ENCODE data around the gene LRRC63.

LRRC63 gene

DNA sequence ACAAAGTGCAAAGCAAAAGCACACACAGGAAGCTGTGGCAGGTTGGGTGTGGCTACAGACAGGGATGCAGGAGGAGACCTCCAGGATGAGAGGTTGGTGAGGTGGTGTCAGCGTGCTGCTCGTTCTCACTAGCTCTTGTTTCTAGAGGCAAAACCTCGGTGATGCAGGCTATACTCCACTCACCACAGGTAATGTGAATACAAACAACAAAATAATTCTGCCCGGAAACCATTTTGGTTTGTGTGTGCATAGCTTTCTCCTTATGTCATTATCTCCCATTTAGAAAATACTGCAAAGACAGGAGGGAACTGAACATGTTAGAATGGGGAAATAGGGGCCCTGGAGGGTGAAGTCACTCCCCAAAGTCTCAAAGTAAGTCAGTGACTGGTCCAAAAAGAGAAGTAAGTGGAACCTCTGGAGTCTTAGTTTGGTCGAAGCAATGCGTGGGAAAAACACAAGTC lies 39.2 kb upstream of the LRRC63 start:
- H3K4me3 ChIP-seq (ENCODE audit: low read depth, low read length) = no peak overlapping the region
- DNase-seq (ENCODE audit: low read depth) = no peak
- TF ChIP-seq, protein P1, sequence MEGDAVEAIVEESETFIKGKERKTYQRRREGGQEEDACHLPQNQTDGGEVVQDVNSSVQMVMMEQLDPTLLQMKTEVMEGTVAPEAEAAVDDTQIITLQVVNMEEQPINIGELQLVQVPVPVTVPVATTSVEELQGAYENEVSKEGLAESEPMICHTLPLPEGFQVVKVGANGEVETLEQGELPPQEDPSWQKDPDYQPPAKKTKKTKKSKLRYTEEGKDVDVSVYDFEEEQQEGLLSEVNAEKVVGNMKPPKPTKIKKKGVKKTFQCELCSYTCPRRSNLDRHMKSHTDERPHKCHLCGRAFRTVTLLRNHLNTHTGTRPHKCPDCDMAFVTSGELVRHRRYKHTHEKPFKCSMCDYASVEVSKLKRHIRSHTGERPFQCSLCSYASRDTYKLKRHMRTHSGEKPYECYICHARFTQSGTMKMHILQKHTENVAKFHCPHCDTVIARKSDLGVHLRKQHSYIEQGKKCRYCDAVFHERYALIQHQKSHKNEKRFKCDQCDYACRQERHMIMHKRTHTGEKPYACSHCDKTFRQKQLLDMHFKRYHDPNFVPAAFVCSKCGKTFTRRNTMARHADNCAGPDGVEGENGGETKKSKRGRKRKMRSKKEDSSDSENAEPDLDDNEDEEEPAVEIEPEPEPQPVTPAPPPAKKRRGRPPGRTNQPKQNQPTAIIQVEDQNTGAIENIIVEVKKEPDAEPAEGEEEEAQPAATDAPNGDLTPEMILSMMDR (IDR thresholded peaks at IDR 0.05; ENCODE audit: control insufficient read depth, extremely low read depth, insufficient read depth) = no peak

DNA sequence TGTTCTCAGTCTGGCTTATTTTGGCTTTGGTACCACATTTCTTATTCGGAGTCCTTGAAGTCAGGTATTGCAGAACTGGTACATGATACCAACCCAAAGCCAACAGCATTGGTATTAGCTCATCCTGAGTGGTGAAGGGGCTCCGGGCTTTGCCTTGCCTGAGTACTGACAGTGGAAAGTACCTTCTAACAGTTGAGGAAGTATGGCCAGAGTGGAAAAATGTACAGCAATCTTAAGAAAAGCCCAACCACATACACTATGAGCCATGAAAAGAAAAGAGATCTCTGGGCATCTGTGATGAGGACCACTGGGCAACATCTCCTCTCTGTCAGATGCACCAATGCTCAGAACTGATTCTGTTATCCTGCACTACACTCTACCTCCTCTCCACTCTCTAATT lies 38.1 kb upstream of the LRRC63 start:
- DNase-seq (ENCODE audit: low read depth) = no peak
- no peak overlapping the region for H3K4me3 ChIP-seq (ENCODE audit: low read depth, low read length)
- TF ChIP-seq, protein P1 (IDR thresholded peaks at IDR 0.05; ENCODE audit: control insufficient read depth, extremely low read depth, insufficient read depth) = no peak

DNA sequence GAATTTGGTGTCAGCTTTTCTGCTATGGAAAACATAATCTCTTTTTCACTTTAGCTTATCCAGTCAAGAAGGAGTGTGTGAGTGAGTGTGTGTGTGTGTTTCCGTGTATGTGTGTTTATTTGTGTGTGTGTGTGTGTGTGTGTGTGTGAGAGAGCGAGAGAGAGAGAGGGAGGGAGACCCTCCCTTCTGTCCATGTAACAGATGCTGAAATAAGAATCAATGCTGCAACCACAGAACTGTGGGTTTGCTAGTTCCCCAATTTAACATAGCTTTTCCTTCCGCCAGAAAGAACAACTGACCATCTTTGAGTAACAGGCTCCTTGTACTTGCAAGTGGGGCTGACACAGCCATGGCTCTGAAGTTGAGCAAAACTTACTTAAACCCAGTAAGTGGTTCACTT lies 35.0 kb upstream of the LRRC63 start:
- H3K4me3 ChIP-seq (ENCODE audit: low read depth, low read length) = no peak overlapping the region
- TF ChIP-seq, protein P1 (IDR thresholded peaks at IDR 0.05; ENCODE audit: control insufficient read depth, extremely low read depth, insufficient read depth) = no peak
- DNase-seq (ENCODE audit: low read depth) = no peak

DNA sequence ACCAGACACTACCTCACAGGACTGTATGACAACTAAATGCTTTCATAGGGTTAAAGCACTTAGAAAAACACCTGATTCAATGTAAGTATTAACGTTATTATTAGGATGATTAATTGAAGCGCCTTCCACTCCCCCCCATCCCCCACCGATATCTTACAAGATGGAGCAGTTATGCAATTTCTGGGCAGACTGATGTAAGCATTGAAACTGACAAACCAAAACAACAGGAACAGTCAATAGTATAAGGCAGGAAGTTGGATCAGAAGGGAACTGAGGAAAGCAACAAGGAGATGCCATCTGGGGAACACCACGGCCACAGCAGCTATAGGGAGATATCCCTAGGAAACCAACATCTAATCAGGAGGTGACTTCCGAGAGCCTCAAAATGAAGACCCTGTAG lies 33.6 kb upstream of the LRRC63 start:
- TF ChIP-seq, protein P1 (IDR thresholded peaks at IDR 0.05; ENCODE audit: control insufficient read depth, extremely low read depth, insufficient read depth) = no peak
- no peak overlapping the region for H3K4me3 ChIP-seq (ENCODE audit: low read depth, low read length)
- DNase-seq (ENCODE audit: low read depth) = no peak

DNA sequence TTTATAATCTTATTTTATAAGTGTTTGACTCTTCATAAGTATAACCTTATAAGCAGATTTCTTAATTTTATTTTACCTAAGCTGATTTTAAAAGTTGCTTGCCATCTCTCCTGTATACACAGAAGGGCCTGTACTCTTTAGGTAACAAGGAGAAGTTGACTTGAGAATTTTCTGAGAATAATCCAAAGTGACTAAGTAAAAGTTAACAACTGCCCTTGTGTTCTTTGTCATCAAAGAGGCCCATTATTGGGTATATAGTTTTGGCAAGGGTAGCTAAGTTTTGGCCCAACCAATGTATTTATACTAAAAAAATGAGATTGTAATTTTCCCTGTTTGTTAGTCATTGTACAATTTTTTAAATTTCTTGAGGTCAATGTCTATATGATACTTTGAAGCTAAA lies 32.9 kb upstream of the LRRC63 start:
- H3K4me3 ChIP-seq (ENCODE audit: low read depth, low read length) = no peak overlapping the region
- DNase-seq (ENCODE audit: low read depth) = no peak
- TF ChIP-seq, protein P1 (IDR thresholded peaks at IDR 0.05; ENCODE audit: control insufficient read depth, extremely low read depth, insufficient read depth) = no peak

DNA sequence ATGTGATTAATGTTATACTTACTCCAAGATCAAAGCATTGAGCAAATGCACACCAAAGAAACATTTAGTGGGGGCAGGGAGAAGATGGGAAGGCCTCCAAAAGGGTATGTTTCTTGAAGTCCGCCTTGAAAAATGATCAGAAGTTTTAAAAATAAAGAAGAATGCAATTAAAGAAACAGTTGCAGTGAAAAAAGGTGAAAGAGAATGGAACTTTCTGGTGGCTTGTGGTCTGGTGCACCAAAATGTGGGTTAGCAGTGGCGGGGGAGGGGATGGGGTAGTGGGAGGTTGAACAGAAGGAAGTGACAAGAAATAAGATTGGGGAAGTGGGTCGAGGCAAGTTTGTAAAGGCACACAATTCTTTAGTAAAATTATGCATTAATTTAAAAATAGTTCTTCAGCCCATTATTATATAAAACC lies 32.2 kb upstream of the LRRC63 start:
- DNase-seq (ENCODE audit: low read depth) = no peak
- H3K4me3 ChIP-seq (ENCODE audit: low read depth, low read length) = no peak overlapping the region
- TF ChIP-seq, protein P1 (IDR thresholded peaks at IDR 0.05; ENCODE audit: control insufficient read depth, extremely low read depth, insufficient read depth) = no peak

DNA sequence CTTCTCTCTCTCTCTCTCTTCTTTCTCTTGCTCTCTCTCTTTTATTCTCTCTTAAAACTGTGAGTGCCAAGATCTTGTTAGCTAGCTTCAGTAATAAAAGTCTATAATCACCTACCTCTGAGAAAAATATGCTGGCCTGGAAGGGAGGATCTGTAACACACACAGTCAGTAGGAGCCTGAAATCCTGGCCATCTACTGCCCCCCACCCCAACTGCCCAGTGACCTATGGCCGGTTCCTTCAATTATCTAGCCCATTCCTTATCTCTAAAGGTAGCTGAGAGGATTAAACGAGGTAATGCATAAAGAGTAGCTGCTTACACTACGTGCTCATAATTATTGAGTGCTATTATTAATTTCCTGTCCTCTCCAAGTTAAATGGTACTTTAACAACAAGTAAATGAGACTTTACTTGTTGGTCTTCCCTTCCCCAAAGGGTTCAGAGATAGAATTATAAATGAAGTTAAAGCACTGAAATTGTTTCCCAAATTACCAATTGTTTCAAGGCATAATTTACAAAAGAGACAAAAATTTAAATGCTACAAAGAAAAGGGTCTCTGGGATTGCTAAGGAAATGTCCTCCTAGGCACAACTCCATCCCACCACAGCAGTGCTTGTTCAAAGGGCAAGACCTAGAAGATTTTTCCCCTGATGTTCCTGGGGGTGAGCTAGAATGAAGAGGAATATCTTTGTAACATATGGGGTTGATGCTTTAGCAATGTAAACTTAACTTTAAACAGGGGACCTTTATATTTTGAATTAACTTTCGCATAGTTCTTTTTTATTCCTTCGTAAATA lies 31.6 kb upstream of the LRRC63 start:
- H3K4me3 ChIP-seq (ENCODE audit: low read depth, low read length) = no peak overlapping the region
- no peak for DNase-seq (ENCODE audit: low read depth)
- TF ChIP-seq, protein P1 (IDR thresholded peaks at IDR 0.05; ENCODE audit: control insufficient read depth, extremely low read depth, insufficient read depth) = no peak
